Immature natural killer cell (primary cell): ENCODE measurements around the gene MAP3K5. TPM values are rescaled to one million over a fixed set of nuclear protein-coding genes. Genes with fewer than 3 reads are reported as not detected.

Experiments
- DNase-seq, 3 donors: peaks; one replicate each; pipeline ENCODE4 v3.0.0; 2022; ENCODE audit warnings: mixed read lengths in 1 of 3
- H3K27ac Mint-ChIP-seq, 6 donors: one replicate each; pipeline ENCODE4 v1.8.0; 2020; ENCODE audit warnings: mixed read lengths in 6 of 6, mild to moderate bottlenecking in 5 of 6, inconsistent platforms in 4 of 6, moderate library complexity in 3 of 6
- H3K27me3 Mint-ChIP-seq, 3 donors: one replicate each; pipeline ENCODE4 v1.8.0; 2020 to 2021; ENCODE audit warnings: low read depth in 3 of 3, mild to moderate bottlenecking in 3 of 3, mixed read lengths in 3 of 3, moderate library complexity in 3 of 3, inconsistent platforms in 1 of 3
- H3K36me3 Mint-ChIP-seq, 3 donors: one replicate each; pipeline ENCODE4 v1.8.0; 2020; ENCODE audit warnings: mixed read lengths in 3 of 3, inconsistent platforms in 2 of 3, mild to moderate bottlenecking in 2 of 3
- H3K4me1 Mint-ChIP-seq, 2 donors: one replicate each; pipeline ENCODE4 v1.8.0; 2020; ENCODE audit warnings: inconsistent platforms in 2 of 2, mild to moderate bottlenecking in 2 of 2, mixed read lengths in 2 of 2, moderate library complexity in 1 of 2
- H3K4me3 Mint-ChIP-seq, 5 donors: one replicate each; pipeline ENCODE4 v1.8.0; 2020; ENCODE audit warnings: mild to moderate bottlenecking in 5 of 5, mixed read lengths in 5 of 5, inconsistent platforms in 3 of 5, moderate library complexity in 3 of 5
- H3K9me3 Mint-ChIP-seq, 6 donors: one replicate each; pipeline ENCODE4 v1.8.0; 2020; ENCODE audit warnings: mild to moderate bottlenecking in 6 of 6, mixed read lengths in 6 of 6, inconsistent platforms in 4 of 6, moderate library complexity in 3 of 6
- polyA plus RNA-seq, 3 donors: library from polyadenylated mRNA; unstranded; fragments of 300-500 nt; fragmentation: Illumina TruSeq; gene quantifications; one replicate each; pipeline ENCODE4 v1.2.3, GENCODE V29; 2021

MAP3K5 gene
- polyA plus RNA-seq, 3 donors from 2014 or later, result 5.5 to 13.8 (median 6.2) TPM

DNA sequence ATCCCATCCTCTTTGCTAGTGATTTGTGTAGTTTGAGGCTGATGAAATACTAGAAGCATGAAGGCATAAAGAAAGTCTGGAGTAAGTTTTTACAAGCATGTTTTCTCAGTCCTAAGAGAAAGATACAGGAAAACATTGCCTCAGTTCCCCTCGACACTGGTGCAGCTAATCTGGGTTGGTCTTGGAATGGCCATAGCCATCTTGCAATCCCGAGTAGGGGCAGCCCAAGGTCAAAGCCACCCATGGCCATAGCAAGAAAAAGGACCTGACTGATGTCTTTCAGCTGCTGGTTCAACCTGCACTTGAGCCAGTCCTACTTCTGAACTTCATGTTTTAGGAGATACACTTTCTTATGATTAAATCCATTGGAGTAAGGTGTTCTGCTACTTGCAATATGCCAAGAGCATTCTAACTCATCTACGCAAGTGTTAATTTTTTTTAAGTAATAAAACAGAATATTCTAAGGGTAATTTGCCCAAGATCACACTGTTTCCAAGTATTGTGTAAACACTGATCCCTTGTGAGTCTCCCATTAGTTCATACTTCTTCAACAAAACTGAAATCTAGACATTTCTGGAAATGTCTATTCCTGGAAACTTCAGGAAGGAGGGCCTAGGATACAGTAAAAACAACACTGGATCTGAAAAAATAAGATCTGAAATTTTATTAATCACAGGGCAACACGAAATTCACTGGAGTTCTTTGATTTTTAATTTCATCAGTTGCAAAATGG, 108.9 kb downstream of the MAP3K5 start:
- H3K4me1 Mint-ChIP-seq, result peaks cover 10 to 20% of the 10 kb centered on the region in 2 donors
- H3K27ac Mint-ChIP-seq, result no peak overlapping the region
- H3K4me3 Mint-ChIP-seq, result no peak overlapping the region
- no peak for DNase-seq
- H3K36me3 Mint-ChIP-seq, result peaks cover 14 to 16% (median 16%) of the 10 kb centered on the region in 3 donors
- H3K27me3 Mint-ChIP-seq, result peaks cover 0 to 3% (median 0%) of the 10 kb centered on the region in 3 donors
- peaks cover 0 to 3% (median 0%) of the 10 kb centered on the region in 6 donors for H3K9me3 Mint-ChIP-seq

DNA sequence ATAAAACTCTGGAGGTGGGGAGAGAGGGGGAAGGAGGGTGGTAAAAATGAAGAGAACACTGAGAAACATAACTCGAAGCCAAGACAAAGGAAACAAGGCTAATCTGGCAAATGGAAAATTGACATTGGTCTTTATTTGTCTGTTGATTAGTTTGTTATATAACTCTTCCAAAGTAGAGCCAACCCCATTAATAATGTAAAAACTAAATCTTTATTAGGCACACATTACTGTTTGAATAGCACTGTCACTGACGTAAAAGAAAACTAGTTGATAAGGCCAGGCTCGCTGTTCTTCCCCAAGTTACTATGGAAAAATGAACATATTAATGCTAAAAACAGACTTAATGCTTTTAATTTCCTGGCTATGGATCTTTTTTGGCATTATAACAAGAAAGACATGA, 110.0 kb downstream of the MAP3K5 start:
- no peak for DNase-seq
- Mint-ChIP-seq H3K27me3 (no peaks in the 10 kb centered on the region), H3K27ac (no peak overlapping the region), H3K9me3 (no peaks in the 10 kb centered on the region), H3K4me1 (peaks cover 10 to 20% of the 10 kb centered on the region in 2 donors), H3K36me3 (peaks cover 5 to 10% (median 7%) of the 10 kb centered on the region in 3 donors), H3K4me3 (no peak overlapping the region)

DNA sequence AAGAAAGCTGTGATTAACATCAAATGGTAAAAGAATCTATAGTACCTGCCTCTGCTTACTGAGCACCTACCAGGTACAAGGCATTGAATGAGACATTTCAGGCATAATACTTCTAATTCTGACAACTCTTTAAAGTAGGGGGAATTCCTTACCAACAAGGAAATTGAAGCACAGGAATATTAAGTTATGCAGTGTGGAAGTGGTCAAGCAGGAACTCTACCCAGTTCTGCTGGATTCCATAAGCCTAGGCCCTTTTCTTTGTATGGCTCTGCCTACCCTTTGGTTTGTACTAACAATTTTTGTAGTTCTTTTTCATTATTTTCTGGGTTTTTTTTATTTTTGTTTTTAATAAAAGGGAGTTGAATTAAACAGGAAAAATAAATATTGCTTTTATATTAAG, 114.5 kb downstream of the MAP3K5 start:
- Mint-ChIP-seq H3K36me3 (peaks cover 5 to 8% (median 5%) of the 10 kb centered on the region in 3 donors), H3K4me1 (peaks cover 1 to 8% of the 10 kb centered on the region in 2 donors), H3K4me3 (no peak overlapping the region), H3K27ac (no peak overlapping the region), H3K9me3 (no peaks in the 10 kb centered on the region), H3K27me3 (no peaks in the 10 kb centered on the region)
- DNase-seq, result no peak

DNA sequence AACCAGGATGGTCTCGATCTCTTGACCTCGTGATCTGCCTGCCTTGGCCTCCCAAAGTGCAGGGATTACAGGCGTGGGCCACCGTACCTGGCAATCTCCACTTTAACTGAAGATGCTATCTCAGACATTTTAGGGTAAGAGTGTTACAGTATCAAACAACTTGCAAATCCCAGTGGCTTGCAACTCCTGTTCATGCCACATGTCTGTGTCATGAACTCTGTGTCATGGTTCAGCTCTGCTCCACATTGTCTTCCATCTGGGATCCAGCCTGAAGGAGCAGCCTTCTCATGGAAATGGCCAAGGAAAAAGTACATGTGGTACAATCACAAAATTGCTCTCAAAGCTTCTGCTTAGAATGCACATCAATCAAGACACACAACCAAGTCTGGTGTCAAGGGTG, 114.9 kb downstream of the MAP3K5 start:
- Mint-ChIP-seq H3K9me3 (no peaks in the 10 kb centered on the region), H3K36me3 (peaks cover 5 to 8% (median 5%) of the 10 kb centered on the region in 3 donors), H3K27me3 (no peaks in the 10 kb centered on the region), H3K27ac (peak overlapping the region in 2 of 6 donors; percentile 9 to 43), H3K4me1 (peaks cover 1 to 8% of the 10 kb centered on the region in 2 donors), H3K4me3 (no peak overlapping the region)
- DNase-seq, result no peak

DNA sequence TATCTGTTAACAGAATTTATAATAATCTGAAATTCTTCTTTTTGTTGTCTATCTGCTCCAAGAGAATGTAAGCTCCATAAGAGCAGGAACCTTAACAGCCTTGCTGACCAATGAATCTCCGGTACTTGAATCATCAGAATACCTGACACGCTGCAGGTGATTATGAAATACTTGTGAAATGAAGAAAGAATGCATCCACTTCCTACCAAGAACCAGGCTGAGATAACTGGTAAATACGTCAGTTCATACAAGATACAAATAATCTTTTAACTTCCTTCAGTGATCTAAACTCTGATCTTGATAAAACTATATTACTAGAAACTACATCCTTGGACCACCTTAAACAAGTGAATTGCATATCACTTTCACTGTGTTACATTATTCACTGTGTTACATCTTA, 116.2 kb downstream of the MAP3K5 start:
- Mint-ChIP-seq H3K27me3 (no peaks in the 10 kb centered on the region), H3K4me1 (peaks cover 1 to 8% of the 10 kb centered on the region in 2 donors), H3K9me3 (no peaks in the 10 kb centered on the region), H3K4me3 (no peak overlapping the region), H3K27ac (peak overlapping the region in 1 of 6 donors; percentile 10), H3K36me3 (peaks cover 1 to 5% (median 4%) of the 10 kb centered on the region in 3 donors)
- DNase-seq, result no peak

DNA sequence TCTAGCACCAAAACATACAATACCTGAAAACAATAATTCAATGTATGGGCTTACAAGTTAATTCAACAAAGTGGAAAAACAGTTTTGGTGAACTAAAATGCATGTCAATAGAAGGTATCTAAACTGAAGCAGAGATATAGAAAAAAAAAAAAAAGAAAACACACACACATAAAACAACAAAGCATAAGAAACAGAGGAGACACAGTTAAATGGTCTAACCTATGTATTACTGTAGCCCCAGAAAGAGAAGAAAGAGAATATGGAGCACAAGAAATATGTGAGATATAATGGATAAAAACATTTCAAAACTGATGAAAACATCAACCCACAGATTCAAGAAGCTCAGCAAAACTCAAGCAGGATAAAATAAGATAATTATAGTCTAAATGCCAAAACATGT, 118.7 kb downstream of the MAP3K5 start:
- Mint-ChIP-seq H3K4me3 (no peak overlapping the region), H3K9me3 (no peaks in the 10 kb centered on the region), H3K36me3 (peaks cover 5 to 8% (median 7%) of the 10 kb centered on the region in 3 donors), H3K27me3 (peaks cover 0 to 3% (median 0%) of the 10 kb centered on the region in 3 donors), H3K27ac (no peak overlapping the region), H3K4me1 (peaks cover 0 to 1% of the 10 kb centered on the region in 2 donors)
- no peak for DNase-seq

DNA sequence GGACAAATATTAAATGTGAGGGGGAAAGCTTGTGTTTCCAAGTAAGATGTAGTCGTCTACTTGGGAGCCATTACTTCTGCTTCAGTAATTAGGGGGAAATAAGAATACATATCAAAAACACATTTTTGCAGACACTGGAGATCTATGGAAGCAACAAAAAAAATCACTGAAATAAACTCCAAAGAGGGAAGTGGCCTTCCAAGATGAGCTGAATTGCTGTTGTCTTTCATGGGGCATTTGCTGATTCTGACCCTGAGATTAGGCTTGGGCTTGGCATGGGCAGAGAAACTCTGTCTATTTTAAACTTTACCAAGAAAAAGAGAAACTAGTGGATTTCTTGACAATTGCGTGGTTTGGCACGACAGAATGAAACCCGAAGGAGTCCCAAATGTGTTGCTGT, 120.1 kb downstream of the MAP3K5 start:
- peaks cover 0 to 4% (median 0%) of the 10 kb centered on the region in 3 donors for H3K27me3 Mint-ChIP-seq
- H3K27ac Mint-ChIP-seq, result no peak overlapping the region
- peaks cover 0 to 1% of the 10 kb centered on the region in 2 donors for H3K4me1 Mint-ChIP-seq
- DNase-seq, result no peak
- H3K36me3 Mint-ChIP-seq, result peaks cover 5 to 10% (median 5%) of the 10 kb centered on the region in 3 donors
- no peaks in the 10 kb centered on the region for H3K9me3 Mint-ChIP-seq
- H3K4me3 Mint-ChIP-seq, result no peak overlapping the region

DNA sequence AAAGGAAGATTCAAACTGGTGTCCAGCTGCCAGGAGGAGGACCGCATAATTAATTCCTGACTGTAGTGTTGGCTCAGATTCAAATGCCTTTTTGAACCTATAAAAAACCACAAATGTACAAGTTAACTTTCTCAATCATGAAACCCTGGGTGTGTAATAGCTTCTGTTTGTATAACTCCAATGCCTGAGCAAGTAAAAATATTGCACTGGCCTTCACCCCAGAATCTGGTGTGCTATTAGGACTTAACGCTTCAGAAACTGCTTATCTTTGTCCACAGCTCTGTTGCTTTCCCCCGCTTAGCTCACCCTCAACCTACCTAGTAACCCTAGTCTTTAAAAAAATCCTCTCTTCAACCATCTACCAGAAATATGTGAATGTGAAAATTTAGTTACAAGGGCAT, 123.0 kb downstream of the MAP3K5 start:
- no peak overlapping the region for H3K27ac Mint-ChIP-seq
- no peaks in the 10 kb centered on the region for H3K9me3 Mint-ChIP-seq
- H3K4me3 Mint-ChIP-seq, result no peak overlapping the region
- peaks cover 0 to 4% (median 0%) of the 10 kb centered on the region in 3 donors for H3K27me3 Mint-ChIP-seq
- H3K36me3 Mint-ChIP-seq, result peaks cover 5 to 14% (median 10%) of the 10 kb centered on the region in 3 donors
- no peak for DNase-seq
- H3K4me1 Mint-ChIP-seq, result peaks cover 0 to 1% of the 10 kb centered on the region in 2 donors

DNA sequence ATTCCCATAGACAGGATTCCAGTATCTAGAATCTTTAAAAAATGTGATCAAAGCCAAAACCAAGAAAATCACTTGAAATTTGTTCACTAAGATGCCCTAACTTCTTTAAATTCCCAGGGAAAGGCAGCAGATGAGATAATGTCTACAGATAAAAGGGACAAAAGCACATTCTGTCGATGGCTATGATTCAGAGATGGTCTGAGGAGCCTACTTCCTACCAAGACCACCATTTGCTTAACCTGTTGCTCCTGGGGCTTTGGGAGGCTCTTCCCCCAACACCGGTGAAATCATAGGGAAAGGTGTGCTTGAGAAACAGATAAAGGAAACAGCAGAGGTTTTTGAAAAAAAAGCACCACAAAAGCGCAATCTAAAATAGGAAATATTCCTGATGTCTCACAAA, 123.7 kb downstream of the MAP3K5 start:
- H3K27me3 Mint-ChIP-seq, result peaks cover 0 to 4% (median 0%) of the 10 kb centered on the region in 3 donors
- H3K36me3 Mint-ChIP-seq, result peaks cover 5 to 15% (median 10%) of the 10 kb centered on the region in 3 donors

DNA sequence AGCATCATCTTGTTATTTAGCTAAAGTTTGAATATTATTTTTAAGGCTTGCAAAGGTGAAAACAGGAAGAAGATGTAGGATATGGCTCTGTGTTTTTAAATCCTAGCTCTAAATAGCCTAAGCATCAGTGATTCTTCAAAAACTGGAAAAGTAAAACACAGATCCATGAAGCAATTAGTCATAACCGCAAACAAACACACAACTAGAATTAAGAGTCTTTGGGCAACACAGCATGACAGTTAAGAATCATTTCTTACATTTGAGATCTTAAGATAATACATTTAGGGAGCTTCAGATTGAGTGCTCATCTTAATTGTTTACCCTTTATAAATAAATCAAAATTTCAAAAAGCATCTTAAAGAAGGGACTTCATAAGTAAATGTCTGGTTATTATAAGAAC, 126.2 kb downstream of the MAP3K5 start:
- H3K27ac Mint-ChIP-seq, result no peak overlapping the region
- H3K4me1 Mint-ChIP-seq, result no peaks in the 10 kb centered on the region
- peaks cover 0 to 4% (median 1%) of the 10 kb centered on the region in 3 donors for H3K27me3 Mint-ChIP-seq
- no peak overlapping the region for H3K4me3 Mint-ChIP-seq
- no peak for DNase-seq
- no peaks in the 10 kb centered on the region for H3K9me3 Mint-ChIP-seq
- peaks cover 5 to 15% (median 6%) of the 10 kb centered on the region in 3 donors for H3K36me3 Mint-ChIP-seq

More for the DNA sequence above, 123.7 kb downstream of the MAP3K5 start:
- H3K9me3 Mint-ChIP-seq, result no peaks in the 10 kb centered on the region
- DNase-seq, result no peak
- H3K27ac Mint-ChIP-seq, result no peak overlapping the region
- no peak overlapping the region for H3K4me3 Mint-ChIP-seq
- H3K4me1 Mint-ChIP-seq, result peaks cover 0 to 1% of the 10 kb centered on the region in 2 donors

DNA sequence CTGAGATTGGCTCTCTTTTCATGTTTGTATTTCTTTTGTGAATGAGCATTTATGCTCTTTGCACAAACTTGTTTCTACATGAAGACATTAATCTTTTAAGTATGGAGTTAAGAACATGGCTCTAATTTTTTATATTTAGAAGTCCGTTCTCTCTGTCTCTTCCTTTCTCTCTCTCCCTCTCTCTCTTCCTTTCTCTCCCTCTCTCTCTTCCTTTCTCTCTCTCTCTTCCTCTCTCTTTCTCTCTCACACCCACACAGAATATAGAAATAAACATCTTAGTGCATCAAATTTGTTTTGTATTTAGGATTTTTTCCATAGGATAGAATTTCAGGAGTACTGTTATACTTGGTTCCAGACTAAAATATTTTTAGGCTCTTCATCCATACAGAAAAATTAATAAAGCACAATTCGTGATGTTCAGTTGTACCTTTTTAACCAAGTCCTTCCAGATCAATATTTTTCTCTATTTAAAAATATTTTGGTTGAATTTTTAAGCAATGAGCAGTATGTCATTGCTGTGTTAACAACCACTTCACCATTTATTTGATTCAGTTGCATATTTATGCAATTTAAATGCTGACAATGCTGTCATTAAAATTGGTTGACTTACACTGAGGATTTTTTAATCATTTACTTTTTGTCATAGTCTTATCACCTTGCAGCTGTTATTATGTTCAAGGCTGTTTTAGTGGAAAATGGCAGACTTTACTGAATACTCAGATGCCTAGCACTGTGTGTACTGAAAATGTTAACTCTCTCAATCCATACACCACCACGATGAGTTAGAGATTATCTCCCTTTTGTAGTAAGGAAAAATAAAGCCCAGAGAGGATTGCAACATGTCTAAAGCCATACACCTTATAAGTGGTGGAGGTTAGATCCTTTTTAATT, 129.7 kb downstream of the MAP3K5 start:
- no peaks in the 10 kb centered on the region for H3K4me1 Mint-ChIP-seq
- H3K27me3 Mint-ChIP-seq, result peaks cover 0 to 1% (median 0%) of the 10 kb centered on the region in 3 donors
- no peaks in the 10 kb centered on the region for H3K9me3 Mint-ChIP-seq
- H3K4me3 Mint-ChIP-seq, result no peak overlapping the region
- H3K36me3 Mint-ChIP-seq, result peaks cover 1 to 22% (median 4%) of the 10 kb centered on the region in 3 donors
- H3K27ac Mint-ChIP-seq, result peak overlapping the region in 3 of 6 donors; percentile 5 to 51 (median 11)
- no peak for DNase-seq

DNA sequence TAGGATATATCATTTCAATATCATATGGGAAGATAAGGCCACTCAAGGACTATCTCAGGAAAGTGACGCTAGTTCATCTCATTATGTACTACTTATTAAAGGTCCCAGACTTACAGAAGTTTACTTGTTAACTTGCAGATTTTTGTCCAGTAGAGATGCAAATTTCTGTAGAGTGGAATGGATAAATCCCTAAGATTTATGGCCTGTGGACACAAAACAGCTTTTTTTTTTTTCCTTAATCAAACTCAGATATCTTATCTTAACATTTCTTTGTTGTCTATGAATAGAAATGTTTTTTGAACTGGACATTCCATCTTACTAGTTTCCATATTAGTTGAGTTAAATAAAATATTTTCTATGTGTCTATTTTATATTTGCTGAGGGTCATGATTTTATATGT, 131.6 kb downstream of the MAP3K5 start:
- Mint-ChIP-seq H3K36me3 (peaks cover 7 to 24% (median 7%) of the 10 kb centered on the region in 3 donors), H3K4me3 (no peak overlapping the region), H3K4me1 (no peaks in the 10 kb centered on the region), H3K27ac (no peak overlapping the region), H3K9me3 (no peaks in the 10 kb centered on the region), H3K27me3 (peaks cover 0 to 1% (median 0%) of the 10 kb centered on the region in 3 donors)
- no peak for DNase-seq

DNA sequence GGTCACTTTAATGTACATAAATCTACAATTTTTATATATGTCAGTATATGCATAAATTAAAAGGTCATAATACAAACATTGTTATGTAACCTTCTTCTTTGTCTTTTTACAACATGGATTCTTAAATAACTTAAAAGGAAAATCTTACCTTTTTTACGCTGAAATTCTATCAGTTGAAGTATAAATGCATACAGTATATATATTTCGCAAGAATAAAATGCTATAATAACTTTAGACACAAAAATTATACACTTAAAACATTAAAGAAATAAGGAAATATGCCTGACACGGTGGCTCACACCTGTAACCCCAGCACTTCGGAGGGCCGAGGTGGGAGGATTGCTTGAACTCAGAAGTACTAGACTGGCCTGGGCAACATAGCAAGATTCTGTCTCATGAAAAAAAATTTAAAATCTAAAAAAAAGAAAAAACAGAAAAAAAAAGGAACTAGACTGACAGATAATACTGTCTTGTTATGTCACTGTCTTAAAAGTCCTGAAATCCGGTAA, 132.2 kb downstream of the MAP3K5 start:
- H3K27ac Mint-ChIP-seq, result no peak overlapping the region

More for the DNA sequence above, 132.2 kb downstream of the MAP3K5 start:
- Mint-ChIP-seq H3K36me3 (peaks cover 7 to 29% (median 13%) of the 10 kb centered on the region in 3 donors), H3K4me3 (no peak overlapping the region), H3K4me1 (no peaks in the 10 kb centered on the region), H3K9me3 (no peaks in the 10 kb centered on the region), H3K27me3 (peaks cover 0 to 1% (median 0%) of the 10 kb centered on the region in 3 donors)
- no peak for DNase-seq
